NT2/D1 (cell line): Measurements from ENCODE around the gene GUF1.

Experiments
- SUZ12 ChIP-seq: IDR thresholded peaks from 2 replicates; pipeline ENCODE4 v1.6.1; 2011; ENCODE audit not compliant: insufficient read length, insufficient read depth; ENCODE audit errors: extremely low read depth
- YY1 ChIP-seq: IDR thresholded peaks from 2 replicates; pipeline ENCODE4 v1.6.1; 2011; ENCODE audit not compliant: insufficient read length, insufficient read depth
- ZNF274 ChIP-seq: IDR thresholded peaks from 2 replicates; pipeline ENCODE4 v1.6.1; 2011; ENCODE audit warnings: mild to moderate bottlenecking, low read depth, low read length

DNA sequence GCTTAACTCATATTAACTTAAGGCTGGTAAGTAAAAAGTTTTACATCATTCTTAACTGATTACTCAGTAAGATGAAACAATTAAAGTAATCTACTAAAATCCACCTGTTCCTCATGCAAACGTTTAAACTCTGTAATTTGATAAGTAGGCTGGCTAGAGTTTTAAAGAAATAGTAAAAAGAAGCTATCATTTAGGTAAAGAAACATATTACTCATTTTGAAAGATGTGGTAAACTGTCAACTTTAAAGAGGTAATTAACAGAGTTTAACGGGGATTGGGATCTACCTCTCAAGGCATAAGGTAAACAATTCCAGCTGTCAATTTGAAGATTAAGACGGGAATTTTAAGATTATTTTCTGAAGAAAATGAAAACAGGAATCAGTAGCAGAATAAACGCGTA is 38.4 kb downstream of the GUF1 start:
- TF ChIP-seq YY1 = no peak
- TF ChIP-seq SUZ12 = no peak
- no peak for TF ChIP-seq ZNF274
